ENCODE data around the gene AGTR1. TPM values are rescaled to one million over a fixed set of nuclear protein-coding genes. Genes with fewer than 3 reads are reported as not detected.

The AGTR1 gene
- total RNA-seq (10 to 100 TPM; 44.3 to 52.2 TPM), polyA plus RNA-seq (10 to 100 TPM; 30.0 to 39.5 TPM)

DNA sequence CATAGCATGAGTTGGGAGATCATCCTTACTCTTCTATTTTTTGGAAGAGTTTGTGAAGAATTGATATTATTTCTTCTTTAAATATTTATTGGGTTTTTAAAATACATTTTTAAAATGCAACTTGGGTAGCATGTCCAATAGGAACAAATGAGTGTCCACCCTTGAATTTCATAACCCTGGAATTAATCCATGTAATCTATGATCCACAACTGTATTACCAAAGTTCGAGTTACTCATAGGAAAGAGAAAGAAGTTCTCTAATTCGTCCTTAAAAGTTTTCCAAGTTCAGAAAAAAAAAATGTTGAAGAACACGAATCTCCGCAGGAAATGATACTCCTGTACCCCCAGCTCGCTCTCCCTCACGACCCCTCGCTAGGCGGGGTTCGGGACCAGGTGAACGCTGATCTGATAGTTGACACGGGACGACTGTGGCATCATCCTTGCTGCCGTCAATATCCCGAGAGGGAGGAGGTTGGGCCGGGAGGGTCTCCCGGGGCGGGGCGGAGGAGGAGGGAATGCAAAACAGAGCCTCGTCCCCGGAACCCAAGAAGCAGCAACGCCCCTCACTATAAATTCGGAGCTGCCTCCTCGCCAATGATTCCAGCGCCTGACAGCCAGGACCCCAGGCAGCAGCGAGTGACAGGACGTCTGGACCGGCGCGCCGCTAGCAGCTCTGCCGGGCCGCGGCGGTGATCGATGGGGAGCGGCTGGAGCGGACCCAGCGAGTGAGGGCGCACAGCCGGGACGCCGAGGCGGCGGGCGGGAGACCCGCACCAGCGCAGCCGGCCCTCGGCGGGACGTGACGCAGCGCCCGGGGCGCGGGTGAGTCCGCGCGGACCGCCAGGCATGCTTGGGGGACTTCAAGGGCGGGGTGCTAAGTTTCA is at the start of gene AGTR1:
Gene AGTR1 (plus strand): TSS at position 598 of the 884 bp plus-strand sequence. CDS start 43,133 bp downstream, outside the sequence.
- TF ChIP-seq, protein P1, sequence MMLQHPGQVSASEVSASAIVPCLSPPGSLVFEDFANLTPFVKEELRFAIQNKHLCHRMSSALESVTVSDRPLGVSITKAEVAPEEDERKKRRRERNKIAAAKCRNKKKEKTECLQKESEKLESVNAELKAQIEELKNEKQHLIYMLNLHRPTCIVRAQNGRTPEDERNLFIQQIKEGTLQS (IDR thresholded peaks at IDR 0.05) = peak; percentile 96
- TF ChIP-seq FOXA2 (IDR thresholded peaks at IDR 0.05) (no peak), HNF4A (conservative IDR thresholded peaks at IDR 0.05) (peak; percentile 52 to 53), SP1 (IDR thresholded peaks at IDR 0.05) (peak; percentile 57), GABPA (IDR thresholded peaks at IDR 0.05 in 1 of 2, conservative IDR thresholded peaks at IDR 0.05 in 1 of 2) (peak in 1 of 2 donors; percentile 17), FOXA1 (IDR thresholded peaks at IDR 0.05) (no peak), HNF4G (IDR thresholded peaks at IDR 0.05) (no peak), YY1 (IDR thresholded peaks at IDR 0.05) (peak; percentile 84), RAD21 (IDR thresholded peaks at IDR 0.05) (peak; percentile 27 to 58), NR2F2 (IDR thresholded peaks at IDR 0.05) (no peak), RXRA (IDR thresholded peaks at IDR 0.05) (peak; percentile 27 to 60), EGR1 (IDR thresholded peaks at IDR 0.05; ENCODE audit: low read depth in 2 of 2) (peak in 1 of 2 donors; percentile 24), TAF1 (conservative IDR thresholded peaks at IDR 0.05) (peak; percentile 88), JUND (IDR thresholded peaks at IDR 0.05) (peak; percentile 63)
- TF ChIP-seq, protein P2, sequence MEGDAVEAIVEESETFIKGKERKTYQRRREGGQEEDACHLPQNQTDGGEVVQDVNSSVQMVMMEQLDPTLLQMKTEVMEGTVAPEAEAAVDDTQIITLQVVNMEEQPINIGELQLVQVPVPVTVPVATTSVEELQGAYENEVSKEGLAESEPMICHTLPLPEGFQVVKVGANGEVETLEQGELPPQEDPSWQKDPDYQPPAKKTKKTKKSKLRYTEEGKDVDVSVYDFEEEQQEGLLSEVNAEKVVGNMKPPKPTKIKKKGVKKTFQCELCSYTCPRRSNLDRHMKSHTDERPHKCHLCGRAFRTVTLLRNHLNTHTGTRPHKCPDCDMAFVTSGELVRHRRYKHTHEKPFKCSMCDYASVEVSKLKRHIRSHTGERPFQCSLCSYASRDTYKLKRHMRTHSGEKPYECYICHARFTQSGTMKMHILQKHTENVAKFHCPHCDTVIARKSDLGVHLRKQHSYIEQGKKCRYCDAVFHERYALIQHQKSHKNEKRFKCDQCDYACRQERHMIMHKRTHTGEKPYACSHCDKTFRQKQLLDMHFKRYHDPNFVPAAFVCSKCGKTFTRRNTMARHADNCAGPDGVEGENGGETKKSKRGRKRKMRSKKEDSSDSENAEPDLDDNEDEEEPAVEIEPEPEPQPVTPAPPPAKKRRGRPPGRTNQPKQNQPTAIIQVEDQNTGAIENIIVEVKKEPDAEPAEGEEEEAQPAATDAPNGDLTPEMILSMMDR (IDR thresholded peaks at IDR 0.05; ENCODE audit: low read depth, low read length, missing input control) = no peak
- TF ChIP-seq, protein P3, sequence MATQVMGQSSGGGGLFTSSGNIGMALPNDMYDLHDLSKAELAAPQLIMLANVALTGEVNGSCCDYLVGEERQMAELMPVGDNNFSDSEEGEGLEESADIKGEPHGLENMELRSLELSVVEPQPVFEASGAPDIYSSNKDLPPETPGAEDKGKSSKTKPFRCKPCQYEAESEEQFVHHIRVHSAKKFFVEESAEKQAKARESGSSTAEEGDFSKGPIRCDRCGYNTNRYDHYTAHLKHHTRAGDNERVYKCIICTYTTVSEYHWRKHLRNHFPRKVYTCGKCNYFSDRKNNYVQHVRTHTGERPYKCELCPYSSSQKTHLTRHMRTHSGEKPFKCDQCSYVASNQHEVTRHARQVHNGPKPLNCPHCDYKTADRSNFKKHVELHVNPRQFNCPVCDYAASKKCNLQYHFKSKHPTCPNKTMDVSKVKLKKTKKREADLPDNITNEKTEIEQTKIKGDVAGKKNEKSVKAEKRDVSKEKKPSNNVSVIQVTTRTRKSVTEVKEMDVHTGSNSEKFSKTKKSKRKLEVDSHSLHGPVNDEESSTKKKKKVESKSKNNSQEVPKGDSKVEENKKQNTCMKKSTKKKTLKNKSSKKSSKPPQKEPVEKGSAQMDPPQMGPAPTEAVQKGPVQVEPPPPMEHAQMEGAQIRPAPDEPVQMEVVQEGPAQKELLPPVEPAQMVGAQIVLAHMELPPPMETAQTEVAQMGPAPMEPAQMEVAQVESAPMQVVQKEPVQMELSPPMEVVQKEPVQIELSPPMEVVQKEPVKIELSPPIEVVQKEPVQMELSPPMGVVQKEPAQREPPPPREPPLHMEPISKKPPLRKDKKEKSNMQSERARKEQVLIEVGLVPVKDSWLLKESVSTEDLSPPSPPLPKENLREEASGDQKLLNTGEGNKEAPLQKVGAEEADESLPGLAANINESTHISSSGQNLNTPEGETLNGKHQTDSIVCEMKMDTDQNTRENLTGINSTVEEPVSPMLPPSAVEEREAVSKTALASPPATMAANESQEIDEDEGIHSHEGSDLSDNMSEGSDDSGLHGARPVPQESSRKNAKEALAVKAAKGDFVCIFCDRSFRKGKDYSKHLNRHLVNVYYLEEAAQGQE (IDR thresholded peaks at IDR 0.05) = peak; percentile 92
- TF ChIP-seq, protein P4, sequence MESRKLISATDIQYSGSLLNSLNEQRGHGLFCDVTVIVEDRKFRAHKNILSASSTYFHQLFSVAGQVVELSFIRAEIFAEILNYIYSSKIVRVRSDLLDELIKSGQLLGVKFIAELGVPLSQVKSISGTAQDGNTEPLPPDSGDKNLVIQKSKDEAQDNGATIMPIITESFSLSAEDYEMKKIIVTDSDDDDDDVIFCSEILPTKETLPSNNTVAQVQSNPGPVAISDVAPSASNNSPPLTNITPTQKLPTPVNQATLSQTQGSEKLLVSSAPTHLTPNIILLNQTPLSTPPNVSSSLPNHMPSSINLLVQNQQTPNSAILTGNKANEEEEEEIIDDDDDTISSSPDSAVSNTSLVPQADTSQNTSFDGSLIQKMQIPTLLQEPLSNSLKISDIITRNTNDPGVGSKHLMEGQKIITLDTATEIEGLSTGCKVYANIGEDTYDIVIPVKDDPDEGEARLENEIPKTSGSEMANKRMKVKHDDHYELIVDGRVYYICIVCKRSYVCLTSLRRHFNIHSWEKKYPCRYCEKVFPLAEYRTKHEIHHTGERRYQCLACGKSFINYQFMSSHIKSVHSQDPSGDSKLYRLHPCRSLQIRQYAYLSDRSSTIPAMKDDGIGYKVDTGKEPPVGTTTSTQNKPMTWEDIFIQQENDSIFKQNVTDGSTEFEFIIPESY (IDR thresholded peaks at IDR 0.05) = peak; percentile 22
- TF ChIP-seq, protein P5, sequence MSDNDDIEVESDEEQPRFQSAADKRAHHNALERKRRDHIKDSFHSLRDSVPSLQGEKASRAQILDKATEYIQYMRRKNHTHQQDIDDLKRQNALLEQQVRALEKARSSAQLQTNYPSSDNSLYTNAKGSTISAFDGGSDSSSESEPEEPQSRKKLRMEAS (IDR thresholded peaks at IDR 0.05) = no peak
- Histone ChIP-seq H3K27me3 (ENCODE audit: control insufficient read depth in 4 of 4, insufficient read depth in 4 of 4, low read length in 3 of 4) (no peaks in the 10 kb centered on the region), H3K36me3 (ENCODE audit: control insufficient read depth in 4 of 4, insufficient read depth in 3 of 4, low read depth in 1 of 4, low read length in 3 of 4) (no peaks in the 10 kb centered on the region), H3K9me3 (ENCODE audit: control insufficient read depth in 4 of 4, low read length in 3 of 4) (no peaks in the 10 kb centered on the region), H3K4me1 (ENCODE audit: control insufficient read depth in 4 of 4, insufficient read depth in 4 of 4, low read length in 3 of 4) (peaks cover 0 to 17% (median 2%) of the 10 kb centered on the region in 4 donors), H3K9ac (ENCODE audit: low read depth in 1 of 2, low read length in 2 of 2) (peak within 1 kb of the TSS; percentile 73 to 89), H3K4me3 (ENCODE audit: low read depth in 1 of 3, low read length in 3 of 3) (peak within 1 kb of the TSS; percentile 81 to 97 (median 86)), H3K27ac (ENCODE audit: low read depth in 1 of 2, low read length in 2 of 2) (peak within 1 kb of the TSS; percentile 88 to 92)
- peak; percentile 84 for DNase-seq (ENCODE audit: low spot score)
- WGBS = 2% methylated on average over 61 of the region's 61 CpGs
